WTC11 (cell line): ENCODE results near the gene SMOC2. TPM values are rescaled to one million over a fixed set of nuclear protein-coding genes. Genes with fewer than 3 reads are reported as not detected.

Source experiments
- ATAC-seq: fragments of 200-7000 bp; cut with Tn5 transposase; 2 replicates; pipeline ENCODE4 v1.10.0; 2021; ENCODE audit warnings: mild to moderate bottlenecking, moderate library complexity
- CTCF ChIA-PET: fragments of 300-600 bp; sonication (Branson Sonifier 250); formaldehyde crosslinking; loops from one replicate; lab custom pipeline; 2021; ENCODE audit warnings: antibody characterized with exemption; lab: Charles Lee
- POLR2A ChIA-PET: fragments of 350-600 bp; sonication (Branson Sonifier 250); formaldehyde crosslinking; loops from one replicate; lab custom pipeline; 2021; ENCODE audit warnings: antibody characterized with exemption; lab: Charles Lee
- DNase-seq: peaks from one replicate; pipeline ENCODE4 v3.0.0; 2021; ENCODE audit warnings: low spot score
- H3K27ac Mint-ChIP-seq: 2 replicates; pipeline ENCODE4 v1.8.0; 2021; ENCODE audit warnings: mixed read lengths
- H3K27me3 Mint-ChIP-seq: 2 replicates; pipeline ENCODE4 v1.8.0; 2021; ENCODE audit warnings: low read depth, mild to moderate bottlenecking, moderate library complexity, mixed read lengths
- H3K36me3 Mint-ChIP-seq: 2 replicates; pipeline ENCODE4 v1.8.0; 2021; ENCODE audit warnings: mixed read lengths
- H3K4me1 Mint-ChIP-seq: 2 replicates; pipeline ENCODE4 v1.8.0; 2022; ENCODE audit warnings: mixed read lengths
- H3K4me3 Mint-ChIP-seq: 2 replicates; pipeline ENCODE4 v1.8.0; 2021; ENCODE audit warnings: mild to moderate bottlenecking, moderate library complexity, mixed read lengths
- H3K9me3 Mint-ChIP-seq: 2 replicates; pipeline ENCODE4 v1.8.0; 2021; ENCODE audit warnings: mixed read lengths
- ATF3 ChIP-seq: sonication (generic); formaldehyde crosslinking; conservative IDR thresholded peaks from 2 replicates; pipeline ENCODE4 v1.8.1; 2022; ENCODE audit warnings: mild to moderate bottlenecking, missing genetic modification reagents
- CREM ChIP-seq: sonication (generic); formaldehyde crosslinking; IDR thresholded peaks from 2 replicates; pipeline ENCODE4 v1.8.1; 2022; ENCODE audit warnings: mild to moderate bottlenecking, missing genetic modification reagents, moderate library complexity
- ELF4 ChIP-seq: sonication (generic); formaldehyde crosslinking; IDR thresholded peaks from 2 replicates; pipeline ENCODE4 v1.8.1; 2022; ENCODE audit warnings: low read depth, mild to moderate bottlenecking, moderate library complexity, missing genetic modification reagents
- FOXK1 ChIP-seq: sonication (generic); formaldehyde crosslinking; IDR thresholded peaks from 2 replicates; pipeline ENCODE4 v1.8.0; 2022; ENCODE audit warnings: mild to moderate bottlenecking, moderate library complexity, missing genetic modification reagents
- FOXP1 ChIP-seq: sonication (generic); formaldehyde crosslinking; IDR thresholded peaks from 2 replicates; pipeline ENCODE4 v1.8.0; 2022; ENCODE audit warnings: missing genetic modification reagents, mild to moderate bottlenecking, moderate library complexity, borderline replicate concordance
- GRHL2 ChIP-seq: fragments of 250-450 bp; sonication (Bioruptor Pico); IDR thresholded peaks from 2 replicates; pipeline ENCODE4 v1.8.0; 2022; ENCODE audit warnings: mild to moderate bottlenecking, moderate library complexity; ENCODE audit not compliant: insufficient replicate concordance, severe bottlenecking
- JAZF1 ChIP-seq: fragments of 250-450 bp; sonication (Bioruptor Pico); IDR thresholded peaks from 2 replicates; pipeline ENCODE4 v1.9.0; 2021; ENCODE audit warnings: moderate library complexity, mild to moderate bottlenecking, inconsistent platforms
- MXD4 ChIP-seq: fragments of 250-450 bp; sonication (Bioruptor Pico); IDR thresholded peaks from 2 replicates; pipeline ENCODE4 v1.8.0; 2021; ENCODE audit warnings: mild to moderate bottlenecking, moderate library complexity, borderline replicate concordance
- NFE2L1 ChIP-seq: sonication (generic); formaldehyde crosslinking; IDR thresholded peaks from 2 replicates; pipeline ENCODE4 v1.8.1; 2023; ENCODE audit warnings: missing genetic modification reagents
- NR2C2 ChIP-seq: sonication (generic); formaldehyde crosslinking; IDR thresholded peaks from 2 replicates; pipeline ENCODE4 v1.8.0; 2022; ENCODE audit warnings: mild to moderate bottlenecking, missing genetic modification reagents
- NR3C1 ChIP-seq: sonication (generic); formaldehyde crosslinking; conservative IDR thresholded peaks from 2 replicates; pipeline ENCODE4 v1.8.1; 2023; ENCODE audit warnings: low read depth, mild to moderate bottlenecking, missing genetic modification reagents
- PREB ChIP-seq: sonication (generic); formaldehyde crosslinking; IDR thresholded peaks from 2 replicates; pipeline ENCODE4 v1.8.1; 2022; ENCODE audit warnings: mild to moderate bottlenecking, missing genetic modification reagents, moderate library complexity, borderline replicate concordance
- PRRX2 ChIP-seq: fragments of 250-450 bp; sonication (Bioruptor Pico); IDR thresholded peaks from 2 replicates; pipeline ENCODE4 v1.8.0; 2021; ENCODE audit warnings: mild to moderate bottlenecking
- SMAD3 ChIP-seq: sonication (generic); formaldehyde crosslinking; IDR thresholded peaks from 2 replicates; pipeline ENCODE4 v1.8.0; 2022; ENCODE audit warnings: missing genetic modification reagents, mild to moderate bottlenecking, borderline replicate concordance
- SMAD4 ChIP-seq: sonication (generic); formaldehyde crosslinking; IDR thresholded peaks from 2 replicates; pipeline ENCODE4 v1.8.0; 2022; ENCODE audit warnings: mild to moderate bottlenecking, missing genetic modification reagents
- SOX15 ChIP-seq: fragments of 250-450 bp; sonication (Bioruptor Pico); IDR thresholded peaks from 2 replicates; pipeline ENCODE4 v1.9.0; 2021; ENCODE audit warnings: mild to moderate bottlenecking
- TP53 ChIP-seq: sonication (generic); formaldehyde crosslinking; IDR thresholded peaks from 2 replicates; pipeline ENCODE4 v1.8.1; 2023; ENCODE audit warnings: mild to moderate bottlenecking, missing genetic modification reagents
- ZNF317 ChIP-seq: sonication (generic); formaldehyde crosslinking; IDR thresholded peaks from 2 replicates; pipeline ENCODE4 v1.8.1; 2023; ENCODE audit warnings: low read depth, mild to moderate bottlenecking, moderate library complexity, missing genetic modification reagents, borderline replicate concordance
- ZNF396 ChIP-seq: fragments of 250-450 bp; sonication (Bioruptor Pico); IDR thresholded peaks from 2 replicates; pipeline ENCODE4 v1.8.0; 2021; ENCODE audit warnings: mild to moderate bottlenecking, moderate library complexity, borderline replicate concordance
- ZNF423 ChIP-seq: fragments of 250-450 bp; sonication (Bioruptor Pico); IDR thresholded peaks from 2 replicates; pipeline ENCODE4 v2.1.2; 2022; ENCODE audit warnings: mild to moderate bottlenecking, moderate library complexity
- ZNF425 ChIP-seq: fragments of 250-450 bp; sonication (Bioruptor Pico); conservative IDR thresholded peaks from 2 replicates; pipeline ENCODE4 v1.9.0; 2021; ENCODE audit warnings: mild to moderate bottlenecking
- ZSCAN18 ChIP-seq: fragments of 250-450 bp; sonication (Bioruptor Pico); IDR thresholded peaks from 2 replicates; pipeline ENCODE4 v2.1.2; 2022; ENCODE audit warnings: mild to moderate bottlenecking, moderate library complexity
- total RNA-seq: library from RNA; stranded (reverse); gene quantifications from 3 replicates; pipeline ENCODE4 v1.2.3, GENCODE V29; 2021

SMOC2 gene
- total RNA-seq, 1 experiment from 2014 or later = 3.9 TPM

GRCh38 chr6:168452685-168453377 is 11.8 kb downstream of the SMOC2 start (continued):
- TF ChIP-seq ATF3 = no peak
- TF ChIP-seq ZNF425 (CRISPR knock-in tag) = no peak
- no peak for TF ChIP-seq CREM (CRISPR knock-in tag)
- no peak for TF ChIP-seq GRHL2 (CRISPR knock-in tag)
- no peak for TF ChIP-seq SMAD4 (CRISPR knock-in tag)
- no peak for TF ChIP-seq ZNF396 (CRISPR knock-in tag)
- TF ChIP-seq, all 79 proteins: peak for 0

- Mint-ChIP-seq H3K4me1 (peaks cover 32% of the 10 kb centered on the region), H3K27me3 (no peaks in the 10 kb centered on the region), H3K4me3 (no peak overlapping the region), H3K36me3 (no peaks in the 10 kb centered on the region)
- CTCF ChIA-PET = no interaction called here
- no peak for ATAC-seq
- TF ChIP-seq PREB (CRISPR knock-in tag) (no peak), NFE2L1 (no peak), TP53 (CRISPR knock-in tag) (no peak), CREM (CRISPR knock-in tag) (no peak), ATF3 (no peak), ZSCAN18 (CRISPR knock-in tag) (no peak), FOXP1 (CRISPR knock-in tag) (no peak), PRRX2 (CRISPR knock-in tag) (no peak), FOXK1 (CRISPR knock-in tag) (no peak), NR2C2 (CRISPR knock-in tag) (no peak), ZNF317 (CRISPR knock-in tag) (no peak), ZNF423 (no peak), SOX15 (CRISPR knock-in tag) (no peak), JAZF1 (CRISPR knock-in tag) (no peak), MXD4 (CRISPR knock-in tag) (no peak), ZNF396 (CRISPR knock-in tag) (no peak), NR3C1 (CRISPR knock-in tag) (no peak), SMAD3 (CRISPR knock-in tag) (no peak), ELF4 (CRISPR knock-in tag) (no peak)
- TF ChIP-seq, all 79 proteins: peak for 0
- POLR2A ChIA-PET = no interaction called here
- DNase-seq = no peak
- no peak overlapping the region for H3K27ac Mint-ChIP-seq
- H3K9me3 Mint-ChIP-seq = no peaks in the 10 kb centered on the region
These were observed 15.0 kb downstream of the SMOC2 start for GRCh38 chr6:168455847-168456530.
